GM12878 (cell line): ENCODE measurements around the gene CCSER1. TPM values are rescaled to one million over a fixed set of nuclear protein-coding genes. Genes with fewer than 3 reads are reported as not detected.

ENCODE experiments used
- ATAC-seq: fragments of 200-7000 bp; cut with Tn5 transposase; 3 replicates; pipeline ENCODE4 v1.9.1; 2020; ENCODE audit warnings: mild to moderate bottlenecking, moderate library complexity
- BruUV-seq: library from RNA; stranded (reverse); fragments of 400-500 nt; replicated peaks from 2 replicates; lab custom pipeline; 2021; lab: Mats Ljungman, UMichigan
- CTCF ChIA-PET: fragments of 300-600 bp; sonication (Branson Sonifier 250); formaldehyde crosslinking; extraction: SDS; loops from one replicate; lab custom pipeline; 2021; ENCODE audit warnings: inconsistent platforms; lab: Yijun Ruan, JAX
- POLR2A ChIA-PET: fragments of 350-600 bp; formaldehyde crosslinking; extraction: SDS; loops from one replicate; lab custom pipeline; 2021; ENCODE audit warnings: inconsistent platforms; lab: Charles Lee
- RAD21 ChIA-PET: fragments of 300-600 bp; sonication (Branson Sonifier 250); formaldehyde crosslinking; loops from one replicate; lab custom pipeline; 2023; ENCODE audit warnings: antibody characterized with exemption; ENCODE audit not compliant: unreplicated experiment; lab: Charles Lee
- SMC1A ChIA-PET: fragments of 300-600 bp; sonication (Branson Sonifier 250); formaldehyde crosslinking; loops from one replicate; lab custom pipeline; 2023; ENCODE audit not compliant: unreplicated experiment, uncharacterized antibody; lab: Charles Lee
- DNase-seq: peaks from one replicate; pipeline ENCODE4 v3.0.0-alpha.2; 2011; ENCODE audit warnings: low read depth, low spot score
- FAIRE-seq: peaks from 3 replicates; lab custom pipeline; 2011; peaks lifted over from hg19 to GRCh38; lab: Jason Lieb, UNC
- H2AFZ ChIP-seq: 2 replicates; pipeline ENCODE4 v1.6.0; 2011; ENCODE audit warnings: low read depth, low read length, control low read depth; ENCODE audit not compliant: control insufficient read depth
- H3K27ac ChIP-seq: 2 replicates; pipeline ENCODE4 v1.5.1; 2011; ENCODE audit warnings: control low read depth; ENCODE audit not compliant: control insufficient read depth, insufficient read depth
- H3K27me3 ChIP-seq, 2 experiments: replicated peaks in 1 of 2; 2 replicates each; pipeline versions ENCODE4 v1.6.0 to v1.6.1; 2011; ENCODE audit warnings: low read length in 1 of 2; ENCODE audit not compliant: control insufficient read depth in 2 of 2, insufficient read depth in 2 of 2
- H3K36me3 ChIP-seq, 2 experiments: 2 replicates each; pipeline ENCODE4 v1.5.1; 2011; ENCODE audit warnings: low read length in 1 of 2; ENCODE audit not compliant: control insufficient read depth in 2 of 2, insufficient read depth in 2 of 2
- H3K4me1 ChIP-seq: 2 replicates; pipeline ENCODE4 v1.6.1; 2011; ENCODE audit warnings: mild to moderate bottlenecking, low read length, moderate library complexity, mixed read lengths; ENCODE audit not compliant: control insufficient read depth, insufficient read depth
- H3K4me2 ChIP-seq: 2 replicates; pipeline ENCODE4 v1.6.0; 2011; ENCODE audit warnings: control low read depth; ENCODE audit not compliant: control insufficient read depth, insufficient read depth
- H3K4me3 ChIP-seq: fragments of 200-600 bp; sonication (generic); 2 replicates; pipeline ENCODE4 v1.5.1; 2016
- H3K79me2 ChIP-seq: 2 replicates; pipeline ENCODE4 v1.6.0; 2011; ENCODE audit warnings: low read length; ENCODE audit not compliant: control insufficient read depth, insufficient read depth
- H3K9ac ChIP-seq: 2 replicates; pipeline ENCODE4 v1.8.0; 2011; ENCODE audit warnings: low read length, control low read depth, mixed read lengths; ENCODE audit not compliant: control insufficient read depth, insufficient read depth
- H3K9me3 ChIP-seq: replicated peaks from 3 replicates; pipeline ENCODE4 v1.5.1; 2011; ENCODE audit warnings: mild to moderate bottlenecking, low read length; ENCODE audit not compliant: control insufficient read depth, insufficient read depth
- H4K20me1 ChIP-seq: 2 replicates; pipeline ENCODE4 v1.6.0; 2011; ENCODE audit not compliant: control insufficient read depth, insufficient read depth
- BRCA1 ChIP-seq: IDR thresholded peaks from 2 replicates; pipeline ENCODE4 v1.6.1; 2011; ENCODE audit warnings: low read depth, low read length, improper control_type of control experiment
- CBX3 ChIP-seq: fragments of 200-600 bp; sonication (generic); IDR thresholded peaks from 2 replicates; pipeline ENCODE4 v1.6.1; 2016; ENCODE audit warnings: low read depth, borderline replicate concordance
- CHD4 ChIP-seq: fragments of 200-600 bp; sonication (generic); IDR thresholded peaks from 2 replicates; pipeline ENCODE4 v1.6.1; 2016; ENCODE audit warnings: mild to moderate bottlenecking
- EED ChIP-seq: sonication (generic); IDR thresholded peaks from 2 replicates; pipeline ENCODE4 v1.6.1; 2016; ENCODE audit warnings: antibody characterized with exemption, low read depth
- JUNB ChIP-seq: IDR thresholded peaks from 2 replicates; pipeline ENCODE4 v1.6.1; 2016; ENCODE audit warnings: antibody characterized with exemption, mild to moderate bottlenecking
- MTA2 ChIP-seq: fragments of 450-650 bp; IDR thresholded peaks from 2 replicates; pipeline ENCODE4 v1.6.1; 2016; ENCODE audit warnings: low read depth, mild to moderate bottlenecking, moderate library complexity
- MXI1 ChIP-seq: fragments of 150-350 bp; IDR thresholded peaks from 2 replicates; pipeline ENCODE4 v1.6.1; 2011; ENCODE audit warnings: low read depth, mild to moderate bottlenecking, inconsistent platforms, low read length, improper control_type of control experiment
- MYB ChIP-seq: fragments of 150-350 bp; IDR thresholded peaks from 2 replicates; pipeline ENCODE4 v1.6.1; 2014; ENCODE audit warnings: mild to moderate bottlenecking, low read depth, low read length, borderline replicate concordance
- POU2F2 ChIP-seq: IDR thresholded peaks from 3 replicates; pipeline ENCODE4 v1.6.1; 2011; ENCODE audit warnings: low read depth, mild to moderate bottlenecking, low read length, borderline replicate concordance
- RCOR1 ChIP-seq: conservative IDR thresholded peaks from 2 replicates; pipeline ENCODE4 v1.6.1; 2012; ENCODE audit warnings: low read depth, low read length, improper control_type of control experiment
- SIX5 ChIP-seq: IDR thresholded peaks from 2 replicates; pipeline ENCODE4 v1.6.1; 2011; ENCODE audit warnings: mild to moderate bottlenecking, low read depth, low read length, moderate library complexity; ENCODE audit not compliant: severe bottlenecking
- SREBF1 ChIP-seq: IDR thresholded peaks from 2 replicates; pipeline ENCODE4 v1.6.1; 2012; ENCODE audit warnings: mild to moderate bottlenecking, low read length
- WGBS: methylation state at CpG from one replicate; pipeline ENCODE4 v1.1.6; 2016; ENCODE audit warnings: low lambda C conversion rate; ENCODE audit not compliant: insufficient replicate concordance, insufficient coverage; ENCODE audit errors: missing lambda C conversion rate; 5-methylcytosine and 5-hydroxymethylcytosine counted together
- in situ Hi-C: fragments of 300-500 bp; cut with MboI; formaldehyde crosslinking; loops from 9 replicates; pipeline ENCODE4 v1.14.3; 2018; ENCODE audit warnings: mixed read lengths
- intact Hi-C: fragments of 100-400 bp; cut with micrococcal nuclease; formaldehyde crosslinking; loops from one replicate; pipeline ENCODE4 v1.14.2; 2022; ENCODE audit not compliant: unreplicated experiment
- polyA plus RNA-seq, 11 experiments: library from polyadenylated mRNA; depleted of rRNA in 4 of 11; unstranded in 6 of 11; stranded (reverse) in 5 of 11; fragments of >200 nt; fragmentation: Nextera tagmentation in 4 of 11; fragmentation: Illumina TruSeq in 1 of 11; extraction: Ambion mirVana in 4 of 11; extraction: Trizol in 1 of 11; gene quantifications; 1 replicate in 1 of 11; 2 replicates in 10 of 11; pipeline versions ENCODE4 v1.2.1 to v1.2.3, GENCODE V29; 2011 to 2016; ENCODE audit warnings: inconsistent platforms in 2 of 11, missing spikeins in 2 of 11, low read depth in 1 of 11
- total RNA-seq, 4 experiments: library from RNA; depleted of rRNA in 3 of 4; stranded (reverse); fragments of >200 nt in 3 of 4; fragmentation: Illumina TruSeq in 1 of 4; extraction: Trizol in 1 of 4; gene quantifications; 2 replicates each; pipeline versions ENCODE4 v1.2.1 to v1.2.3, GENCODE V29; 2013 to 2021
- TF ChIP-seq, protein P1 (sequence below): IDR thresholded peaks from 2 replicates; pipeline ENCODE4 v1.6.1; 2012; ENCODE audit warnings: low read depth, low read length, improper control_type of control experiment
- TF ChIP-seq, protein P2 (sequence below): IDR thresholded peaks from 2 replicates; pipeline ENCODE4 v1.6.1; 2012; ENCODE audit warnings: low read depth, low read length, improper control_type of control experiment
- TF ChIP-seq, protein P3 (sequence below): fragments of 450-650 bp; IDR thresholded peaks from 2 replicates; pipeline ENCODE4 v1.6.1; 2016; ENCODE audit warnings: mild to moderate bottlenecking, moderate library complexity, borderline replicate concordance

The CCSER1 gene
- total and polyA plus RNA-seq, 10 of the 15 experiments (the other 5 are each of a cell fraction or from before 2014, with no cell fraction given): 0.22 to 2.7 (median 1.0) TPM

DNA sequence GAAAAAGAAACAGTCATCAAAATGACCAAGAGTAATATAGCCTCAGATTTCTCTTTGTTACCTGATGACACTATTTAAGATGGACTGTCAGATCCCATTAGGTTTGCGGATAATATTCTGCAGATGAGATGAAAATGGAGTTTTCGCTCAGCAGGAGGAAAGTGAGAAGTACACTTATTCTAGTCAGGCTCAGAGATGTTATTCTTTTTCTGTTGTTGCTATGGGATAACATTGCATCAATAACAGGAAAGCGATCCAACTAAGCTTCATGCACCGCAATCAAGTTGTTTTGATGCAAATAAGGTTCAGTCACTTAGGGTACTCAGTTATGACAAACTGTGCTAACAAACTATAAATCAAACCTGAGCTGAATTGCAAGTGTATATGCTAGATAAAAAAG is 415.0 kb downstream of the CCSER1 start:
- 70% methylated on average over 4 of the region's 4 CpGs for WGBS
- TF ChIP-seq CBX3 (no peak), RCOR1 (no peak), MXI1 (no peak), SREBF1 (no peak), CHD4 (no peak), POU2F2 (no peak), EED (no peak), JUNB (no peak), SIX5 (no peak), BRCA1 (no peak), MYB (no peak), MTA2 (no peak)
- TF ChIP-seq, protein P1, sequence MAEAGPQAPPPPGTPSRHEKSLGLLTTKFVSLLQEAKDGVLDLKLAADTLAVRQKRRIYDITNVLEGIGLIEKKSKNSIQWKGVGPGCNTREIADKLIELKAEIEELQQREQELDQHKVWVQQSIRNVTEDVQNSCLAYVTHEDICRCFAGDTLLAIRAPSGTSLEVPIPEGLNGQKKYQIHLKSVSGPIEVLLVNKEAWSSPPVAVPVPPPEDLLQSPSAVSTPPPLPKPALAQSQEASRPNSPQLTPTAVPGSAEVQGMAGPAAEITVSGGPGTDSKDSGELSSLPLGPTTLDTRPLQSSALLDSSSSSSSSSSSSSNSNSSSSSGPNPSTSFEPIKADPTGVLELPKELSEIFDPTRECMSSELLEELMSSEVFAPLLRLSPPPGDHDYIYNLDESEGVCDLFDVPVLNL: no peak
- TF ChIP-seq, protein P2, sequence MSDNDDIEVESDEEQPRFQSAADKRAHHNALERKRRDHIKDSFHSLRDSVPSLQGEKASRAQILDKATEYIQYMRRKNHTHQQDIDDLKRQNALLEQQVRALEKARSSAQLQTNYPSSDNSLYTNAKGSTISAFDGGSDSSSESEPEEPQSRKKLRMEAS: no peak
- TF ChIP-seq, protein P3, sequence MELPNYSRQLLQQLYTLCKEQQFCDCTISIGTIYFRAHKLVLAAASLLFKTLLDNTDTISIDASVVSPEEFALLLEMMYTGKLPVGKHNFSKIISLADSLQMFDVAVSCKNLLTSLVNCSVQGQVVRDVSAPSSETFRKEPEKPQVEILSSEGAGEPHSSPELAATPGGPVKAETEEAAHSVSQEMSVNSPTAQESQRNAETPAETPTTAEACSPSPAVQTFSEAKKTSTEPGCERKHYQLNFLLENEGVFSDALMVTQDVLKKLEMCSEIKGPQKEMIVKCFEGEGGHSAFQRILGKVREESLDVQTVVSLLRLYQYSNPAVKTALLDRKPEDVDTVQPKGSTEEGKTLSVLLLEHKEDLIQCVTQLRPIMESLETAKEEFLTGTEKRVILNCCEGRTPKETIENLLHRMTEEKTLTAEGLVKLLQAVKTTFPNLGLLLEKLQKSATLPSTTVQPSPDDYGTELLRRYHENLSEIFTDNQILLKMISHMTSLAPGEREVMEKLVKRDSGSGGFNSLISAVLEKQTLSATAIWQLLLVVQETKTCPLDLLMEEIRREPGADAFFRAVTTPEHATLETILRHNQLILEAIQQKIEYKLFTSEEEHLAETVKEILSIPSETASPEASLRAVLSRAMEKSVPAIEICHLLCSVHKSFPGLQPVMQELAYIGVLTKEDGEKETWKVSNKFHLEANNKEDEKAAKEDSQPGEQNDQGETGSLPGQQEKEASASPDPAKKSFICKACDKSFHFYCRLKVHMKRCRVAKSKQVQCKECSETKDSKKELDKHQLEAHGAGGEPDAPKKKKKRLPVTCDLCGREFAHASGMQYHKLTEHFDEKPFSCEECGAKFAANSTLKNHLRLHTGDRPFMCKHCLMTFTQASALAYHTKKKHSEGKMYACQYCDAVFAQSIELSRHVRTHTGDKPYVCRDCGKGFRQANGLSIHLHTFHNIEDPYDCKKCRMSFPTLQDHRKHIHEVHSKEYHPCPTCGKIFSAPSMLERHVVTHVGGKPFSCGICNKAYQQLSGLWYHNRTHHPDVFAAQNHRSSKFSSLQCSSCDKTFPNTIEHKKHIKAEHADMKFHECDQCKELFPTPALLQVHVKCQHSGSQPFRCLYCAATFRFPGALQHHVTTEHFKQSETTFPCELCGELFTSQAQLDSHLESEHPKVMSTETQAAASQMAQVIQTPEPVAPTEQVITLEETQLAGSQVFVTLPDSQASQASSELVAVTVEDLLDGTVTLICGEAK: no peak
- Histone ChIP-seq H3K79me2 (no peaks in the 10 kb centered on the region), H3K27ac (no peak overlapping the region), H2AFZ (no peak overlapping the region), H4K20me1 (no peaks in the 10 kb centered on the region), H3K4me3 (no peak overlapping the region), H3K4me1 (no peaks in the 10 kb centered on the region), H3K27me3 (no peaks in the 10 kb centered on the region), H3K36me3 (no peaks in the 10 kb centered on the region), H3K4me2 (no peak overlapping the region), H3K9ac (no peak overlapping the region), H3K9me3 (no peaks in the 10 kb centered on the region)
- DNase-seq (no peak), ATAC-seq (no peak), FAIRE-seq (peak; percentile 23)
- ChIA-PET RAD21 (no interaction called here), POLR2A (no interaction called here), SMC1A (no interaction called here), CTCF (no interaction called here)
- in situ Hi-C loops (no loop called here), intact Hi-C loops (no loop called here)
- no TSS peak for BruUV-seq
